LoVo (cell line): ENCODE data around the gene LMO2.
"Not testable (repeated sequence)": the region's sequence is repeated elsewhere in the genome, so short reads cannot be mapped to it uniquely, and the experiment has no call there.

Experiments
- DNase-seq: peaks from one replicate; pipeline ENCODE4 v3.0.0-alpha.2; 2016; ENCODE audit warnings: low spot score

Gene LMO2

GRCh38 chr11:33891714-33892327, at the start of gene LMO2:
TSS of gene LMO2 (minus strand) at chr11:33892076. CDS start at chr11:33869716, 22,360 bp downstream.
- DNase-seq: no peak

GRCh38 chr11:33940538-33940815, 48.6 kb upstream of the LMO2 start:
- DNase-seq: no peak

- no peak for DNase-seq
Measured at GRCh38 chr11:33936725-33937604, 45.1 kb upstream of the LMO2 start.

- DNase-seq: no peak
Measured at GRCh38 chr11:33935461-33936456, 43.9 kb upstream of the LMO2 start.

GRCh38 chr11:33935005-33935404, 43.1 kb upstream of the LMO2 start:
- no peak for DNase-seq

GRCh38 chr11:33934450-33934849, 42.6 kb upstream of the LMO2 start:
- DNase-seq: no peak

GRCh38 chr11:33933602-33934001, 41.7 kb upstream of the LMO2 start:
- DNase-seq: no peak

GRCh38 chr11:33932721-33933120, 40.8 kb upstream of the LMO2 start:
- DNase-seq: no peak

- not testable (repeated sequence) for DNase-seq
Measured at GRCh38 chr11:33931739-33932366, 40.0 kb upstream of the LMO2 start.

GRCh38 chr11:33931067-33931466, 39.2 kb upstream of the LMO2 start:
- DNase-seq: no peak

- DNase-seq: no peak
Measured at GRCh38 chr11:33930317-33931021, 38.6 kb upstream of the LMO2 start.

GRCh38 chr11:33928564-33928963, 36.7 kb upstream of the LMO2 start:
- no peak for DNase-seq

GRCh38 chr11:33926671-33927552, 35.0 kb upstream of the LMO2 start:
- DNase-seq: no peak

- no peak for DNase-seq
Measured at GRCh38 chr11:33924341-33924740, 32.5 kb upstream of the LMO2 start.

GRCh38 chr11:33923626-33924025, 31.8 kb upstream of the LMO2 start:
- DNase-seq: no peak

- DNase-seq: no peak
Measured at GRCh38 chr11:33920838-33921613, 29.1 kb upstream of the LMO2 start.

GRCh38 chr11:33919645-33920044, 27.8 kb upstream of the LMO2 start:
- DNase-seq: no peak

- DNase-seq: not testable (repeated sequence)
Measured at GRCh38 chr11:33917402-33917801, 25.5 kb upstream of the LMO2 start.

GRCh38 chr11:33916736-33917135, 24.9 kb upstream of the LMO2 start:
- no peak for DNase-seq

GRCh38 chr11:33915526-33915925, 23.6 kb upstream of the LMO2 start:
- DNase-seq: no peak
